HG03066 (cell line): ENCODE data around the gene TGFB3.
"Not testable (repeated sequence)": the region's sequence is repeated elsewhere in the genome, so short reads cannot be mapped to it uniquely, and the experiment has no call there.

Experiments used
- ATAC-seq: cut with Tn5 transposase; IDR thresholded peaks from one replicate; pipeline ENCODE4 v1.9.1; 2021; ENCODE audit warnings: low read depth; ENCODE audit not compliant: unreplicated experiment

The TGFB3 gene

GRCh38 chr14:75981426-75982265 lies at the start of gene TGFB3:
Gene TGFB3 (minus strand): TSS chr14:75981995. CDS start chr14:75980893, 1,102 bp downstream.
- ATAC-seq: no peak

GRCh38 chr14:76024211-76024907 lies 42.6 kb upstream of the TGFB3 start:
- no peak for ATAC-seq

- ATAC-seq: no peak
These were observed 42.0 kb upstream of the TGFB3 start for GRCh38 chr14:76023757-76024156.

GRCh38 chr14:76022991-76023390 lies 41.2 kb upstream of the TGFB3 start:
- no peak for ATAC-seq

GRCh38 chr14:76019676-76020075 lies 37.9 kb upstream of the TGFB3 start:
- no peak for ATAC-seq

- no peak for ATAC-seq
These were observed 33.9 kb upstream of the TGFB3 start for GRCh38 chr14:76015668-76016067.

- ATAC-seq: no peak
These were observed 33.4 kb upstream of the TGFB3 start for GRCh38 chr14:76015191-76015590.

- ATAC-seq: no peak
These were observed 30.6 kb upstream of the TGFB3 start for GRCh38 chr14:76012354-76012753.

- ATAC-seq: no peak
These were observed 30.1 kb upstream of the TGFB3 start for GRCh38 chr14:76011930-76012329.

- not testable (repeated sequence) for ATAC-seq
These were observed 27.8 kb upstream of the TGFB3 start for GRCh38 chr14:76009627-76010026.

- no peak for ATAC-seq
These were observed 26.1 kb upstream of the TGFB3 start for GRCh38 chr14:76007852-76008251.

GRCh38 chr14:76007379-76007778 lies 25.6 kb upstream of the TGFB3 start:
- no peak for ATAC-seq

GRCh38 chr14:76006253-76006652 lies 24.5 kb upstream of the TGFB3 start:
- ATAC-seq: no peak

GRCh38 chr14:76002383-76002782 lies 20.6 kb upstream of the TGFB3 start:
- no peak for ATAC-seq

- ATAC-seq: no peak
These were observed 17.9 kb upstream of the TGFB3 start for GRCh38 chr14:75999511-76000190.

- ATAC-seq: no peak
These were observed 14.7 kb upstream of the TGFB3 start for GRCh38 chr14:75996488-75996887.

- ATAC-seq: no peak
These were observed 13.7 kb upstream of the TGFB3 start for GRCh38 chr14:75995372-75996041.

- no peak for ATAC-seq
These were observed 11.8 kb upstream of the TGFB3 start for GRCh38 chr14:75993567-75994041.

GRCh38 chr14:75991753-75992152 lies 10.0 kb upstream of the TGFB3 start:
- no peak for ATAC-seq

GRCh38 chr14:75990297-75990696 lies 8.5 kb upstream of the TGFB3 start:
- no peak for ATAC-seq

- ATAC-seq: no peak
These were observed 7.3 kb upstream of the TGFB3 start for GRCh38 chr14:75989134-75989533.
